BLaER1 treated with 17β-estradiol and CSF1 and Interleukin-3, amounts not matched to agents 10 nM and 100 nM (cell line): ENCODE results near the gene CD34.

ENCODE experiments used
- H3K27ac ChIP-seq, 11 experiments: shearing (Covaris generic); formaldehyde crosslinking; 2 replicates each; pipeline ENCODE4 v1.8.1; 2022
- H3K27me3 ChIP-seq, 11 experiments: shearing (Covaris generic); formaldehyde crosslinking; 2 replicates each; pipeline ENCODE4 v1.8.1; 2022
- H3K36me3 ChIP-seq, 11 experiments: shearing (Covaris generic); formaldehyde crosslinking; 2 replicates each; pipeline ENCODE4 v1.8.1; 2022
- H3K4me1 ChIP-seq, 10 experiments: shearing (Covaris generic); formaldehyde crosslinking; 2 replicates each; pipeline ENCODE4 v1.8.1; 2022
- H3K4me2 ChIP-seq, 11 experiments: shearing (Covaris generic); formaldehyde crosslinking; 2 replicates each; pipeline ENCODE4 v1.8.1; 2022
- H3K4me3 ChIP-seq, 10 experiments: shearing (Covaris generic); formaldehyde crosslinking; 2 replicates each; pipeline ENCODE4 v1.8.1; 2022
- H3K9ac ChIP-seq, 11 experiments: shearing (Covaris generic); formaldehyde crosslinking; 2 replicates each; pipeline ENCODE4 v1.8.1; 2022
- H3K9me3 ChIP-seq, 11 experiments: shearing (Covaris generic); formaldehyde crosslinking; replicated peaks in 1 of 11; 2 replicates each; pipeline ENCODE4 v1.8.1; 2022
- H4K20me1 ChIP-seq, 11 experiments: shearing (Covaris generic); formaldehyde crosslinking; 2 replicates each; pipeline ENCODE4 v1.8.1; 2022
- Cebpa-rat ChIP-seq, 11 experiments: shearing (Covaris generic); IDR thresholded peaks; 2 replicates each; pipeline ENCODE4 v1.8.1; 2022

The CD34 gene

GRCh38 chr1:207890136-207890738 is 20.7 kb downstream of the CD34 start:
- TF ChIP-seq Cebpa-rat (IDR thresholded peaks at IDR 0.05) = peak in 2 of 11 experiments; percentile 33 to 48; a peak in 1 of 22 replicates
- H3K9ac ChIP-seq = peak overlapping the region in 10 of 11 experiments; percentile 23 to 73 (median 60); a peak in 17 of 22 replicates
- H4K20me1 ChIP-seq = no peaks in the 10 kb centered on the region
- H3K36me3 ChIP-seq = no peaks in the 10 kb centered on the region
- H3K27me3 ChIP-seq = peaks cover 0 to 10% (median 0%) of the 10 kb centered on the region in 11 experiments; a peak in 7 of 22 replicates
- peak overlapping the region; percentile 72 to 96 (median 90) for H3K4me2 ChIP-seq
- H3K4me3 ChIP-seq = peak overlapping the region in 4 of 10 experiments; percentile 15 to 32 (median 16); a peak in 4 of 20 replicates
- H3K4me1 ChIP-seq = peaks cover 84 to 100% (median 96%) of the 10 kb centered on the region in 10 experiments
- peak overlapping the region; percentile 32 to 86 (median 79); a peak in 21 of 22 replicates for H3K27ac ChIP-seq
- no peaks in the 10 kb centered on the region for H3K9me3 ChIP-seq

- H3K36me3 ChIP-seq = no peaks in the 10 kb centered on the region
- H3K4me1 ChIP-seq = peaks cover 79 to 98% (median 95%) of the 10 kb centered on the region in 10 experiments
- peak overlapping the region in 9 of 11 experiments; percentile 14 to 86 (median 81); a peak in 12 of 22 replicates for H3K27ac ChIP-seq
- no peaks in the 10 kb centered on the region for H4K20me1 ChIP-seq
- H3K27me3 ChIP-seq = peaks cover 0 to 10% (median 0%) of the 10 kb centered on the region in 11 experiments; a peak in 7 of 22 replicates
- no peak for TF ChIP-seq Cebpa-rat (IDR thresholded peaks at IDR 0.05)
- H3K9ac ChIP-seq = no peak overlapping the region
- H3K4me3 ChIP-seq = peak overlapping the region in 1 of 10 experiments; percentile 0; a peak in 1 of 20 replicates
- peak overlapping the region; percentile 72 to 96 (median 90) for H3K4me2 ChIP-seq
- H3K9me3 ChIP-seq = no peaks in the 10 kb centered on the region
Measured at GRCh38 chr1:207888652-207889051, 22.3 kb downstream of the CD34 start.

- no peak for TF ChIP-seq Cebpa-rat (IDR thresholded peaks at IDR 0.05)
- Histone ChIP-seq H3K27me3 (peaks cover 0 to 10% (median 0%) of the 10 kb centered on the region in 11 experiments; a peak in 7 of 22 replicates), H3K27ac (peak overlapping the region in 4 of 11 experiments; percentile 63 to 86 (median 78); a peak in 2 of 22 replicates), H3K4me2 (peak overlapping the region; percentile 80 to 96 (median 90)), H3K4me3 (0 out of 20 replicates have a peak overlapping the region, but pooled peaks of 1 of the 10 experiments have one; percentile 0), H3K9ac (peak overlapping the region in 1 of 11 experiments; percentile 26; a peak in 1 of 22 replicates), H4K20me1 (no peaks in the 10 kb centered on the region), H3K36me3 (no peaks in the 10 kb centered on the region), H3K9me3 (no peaks in the 10 kb centered on the region), H3K4me1 (peaks cover 79 to 97% (median 94%) of the 10 kb centered on the region in 10 experiments)
Measured at GRCh38 chr1:207887542-207888201, 23.3 kb downstream of the CD34 start.

- Histone ChIP-seq H3K36me3 (no peaks in the 10 kb centered on the region), H3K4me1 (peaks cover 68 to 87% (median 83%) of the 10 kb centered on the region in 10 experiments), H3K4me2 (peak overlapping the region; percentile 5 to 96 (median 88); a peak in 12 of 22 replicates), H3K27ac (no peak overlapping the region), H3K9ac (no peak overlapping the region), H4K20me1 (no peaks in the 10 kb centered on the region), H3K4me3 (no peak overlapping the region), H3K27me3 (peaks cover 0 to 10% (median 0%) of the 10 kb centered on the region in 11 experiments; a peak in 7 of 22 replicates), H3K9me3 (no peaks in the 10 kb centered on the region)
- TF ChIP-seq Cebpa-rat (IDR thresholded peaks at IDR 0.05) = no peak
Measured at GRCh38 chr1:207886227-207886626, 24.7 kb downstream of the CD34 start.

GRCh38 chr1:207885129-207886032 is 25.5 kb downstream of the CD34 start:
- Histone ChIP-seq H3K36me3 (no peaks in the 10 kb centered on the region), H3K4me3 (no peak overlapping the region), H3K9me3 (no peaks in the 10 kb centered on the region), H3K27ac (no peak overlapping the region), H3K9ac (no peak overlapping the region), H3K4me1 (peaks cover 60 to 79% (median 74%) of the 10 kb centered on the region in 10 experiments), H4K20me1 (no peaks in the 10 kb centered on the region), H3K27me3 (peaks cover 0 to 10% (median 0%) of the 10 kb centered on the region in 11 experiments; a peak in 7 of 22 replicates), H3K4me2 (peak overlapping the region in 10 of 11 experiments; percentile 5 to 91 (median 32); a peak in 12 of 22 replicates)
- no peak for TF ChIP-seq Cebpa-rat (IDR thresholded peaks at IDR 0.05)

DNA sequence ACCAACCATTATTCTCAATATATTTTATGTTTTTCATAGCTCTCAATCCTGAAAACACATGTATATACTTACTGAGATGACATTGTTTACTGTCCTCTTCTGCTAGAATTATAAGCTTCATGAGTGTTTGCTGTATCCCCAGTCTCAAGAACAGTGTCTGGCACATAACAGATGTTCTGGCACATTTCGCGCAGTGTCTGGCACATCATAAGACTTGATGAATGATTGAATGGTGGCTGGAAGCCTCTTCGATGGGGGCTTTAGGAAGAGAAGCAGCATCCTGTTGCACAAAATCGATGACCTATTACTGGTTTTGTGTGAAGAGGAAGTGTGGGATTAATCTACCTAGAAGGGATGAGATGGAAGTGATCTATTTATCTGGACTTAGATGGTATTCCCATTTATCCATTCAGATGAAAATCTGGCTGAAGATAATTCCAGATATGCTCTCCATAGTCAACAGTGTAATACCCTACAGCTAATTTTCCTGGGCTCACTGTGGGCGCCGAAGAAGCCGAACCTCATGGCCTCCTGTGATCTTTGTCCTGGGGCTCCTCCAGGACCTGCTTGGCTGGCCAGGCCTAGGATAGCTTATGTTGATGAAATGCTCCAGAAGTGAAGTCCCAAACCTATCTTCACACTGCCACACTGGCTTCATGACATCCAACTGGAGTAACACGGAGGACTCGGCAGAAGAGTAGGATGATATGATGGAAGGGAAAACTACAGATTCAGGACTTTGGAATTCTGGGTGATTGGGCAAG is 26.5 kb downstream of the CD34 start:
- no peak overlapping the region for H3K27ac ChIP-seq
- no peak for TF ChIP-seq Cebpa-rat (IDR thresholded peaks at IDR 0.05)
- H3K36me3 ChIP-seq = no peaks in the 10 kb centered on the region
- H3K9me3 ChIP-seq = no peaks in the 10 kb centered on the region
- no peaks in the 10 kb centered on the region for H4K20me1 ChIP-seq
- H3K4me1 ChIP-seq = peaks cover 51 to 70% (median 66%) of the 10 kb centered on the region in 10 experiments
- peak overlapping the region in 3 of 11 experiments; percentile 50 to 72 (median 71); a peak in 6 of 22 replicates for H3K4me2 ChIP-seq
- H3K9ac ChIP-seq = no peak overlapping the region
- H3K4me3 ChIP-seq = no peak overlapping the region
- peaks cover 0 to 10% (median 0%) of the 10 kb centered on the region in 11 experiments; a peak in 7 of 22 replicates for H3K27me3 ChIP-seq

GRCh38 chr1:207883660-207884250 is 27.2 kb downstream of the CD34 start:
- no peak overlapping the region for H3K9ac ChIP-seq
- H3K4me2 ChIP-seq = peak overlapping the region; percentile 33 to 72 (median 60); a peak in 17 of 22 replicates
- H3K4me1 ChIP-seq = peaks cover 44 to 63% (median 59%) of the 10 kb centered on the region in 10 experiments
- TF ChIP-seq Cebpa-rat (IDR thresholded peaks at IDR 0.05) = no peak
- no peaks in the 10 kb centered on the region for H4K20me1 ChIP-seq
- peaks cover 0 to 10% (median 0%) of the 10 kb centered on the region in 11 experiments; a peak in 7 of 22 replicates for H3K27me3 ChIP-seq
- no peaks in the 10 kb centered on the region for H3K36me3 ChIP-seq
- no peaks in the 10 kb centered on the region for H3K9me3 ChIP-seq
- H3K27ac ChIP-seq = no peak overlapping the region
- no peak overlapping the region for H3K4me3 ChIP-seq
